ENCODE measurements around the gene BNC2.

DNA sequence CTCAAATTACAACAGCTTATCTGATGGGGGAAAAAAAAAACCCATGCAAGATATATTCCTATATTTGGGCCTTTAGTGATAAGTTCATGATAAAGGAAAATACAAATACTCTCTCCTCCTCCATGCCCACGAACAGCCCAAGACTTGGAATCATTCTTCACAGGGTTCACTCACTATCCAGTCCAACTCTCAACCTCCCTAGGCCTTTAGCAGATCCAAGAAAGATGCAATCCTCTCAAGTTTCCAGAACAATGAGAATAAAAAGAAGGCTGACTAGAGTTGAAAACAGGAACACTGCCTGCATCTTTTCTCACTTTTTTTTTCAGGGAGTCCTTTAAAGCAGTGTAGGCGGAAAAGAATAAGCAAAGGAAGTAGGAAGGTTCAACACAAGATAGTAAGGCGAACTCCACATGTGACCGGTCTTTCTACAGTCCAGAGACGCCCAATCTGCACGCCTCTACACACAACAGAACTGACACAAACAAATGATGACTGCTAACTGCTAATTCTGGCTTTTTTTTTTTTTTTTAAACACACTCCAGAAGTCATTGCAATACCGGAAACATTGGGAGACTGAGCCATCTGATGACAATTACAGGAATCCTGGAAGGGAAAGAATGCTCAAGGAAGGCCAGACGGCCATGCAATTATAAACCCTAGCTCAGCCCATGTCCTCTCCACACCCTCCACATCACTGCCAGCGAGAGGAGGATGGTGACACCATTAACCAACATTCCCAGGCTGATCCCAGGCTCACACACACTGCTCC, 75.4 kb downstream of the BNC2 start:
- TF ChIP-seq ZSCAN29 (CRISPR knock-in tag; conservative IDR thresholded peaks at IDR 0.05) (no peak), TBL1XR1 (IDR thresholded peaks at IDR 0.05; ENCODE audit: borderline replicate concordance, low read length, partially characterized antibody) (no peak), ETV5 (CRISPR knock-in tag; IDR thresholded peaks at IDR 0.05; ENCODE audit: borderline replicate concordance) (no peak), ZBTB8A (CRISPR knock-in tag; IDR thresholded peaks at IDR 0.05; ENCODE audit: borderline replicate concordance, low read depth) (no peak), RERE (CRISPR knock-in tag; IDR thresholded peaks at IDR 0.05; ENCODE audit: low read depth) (no peak), ZNF816 (CRISPR knock-in tag; IDR thresholded peaks at IDR 0.05; ENCODE audit: borderline replicate concordance) (no peak), YY1 (IDR thresholded peaks at IDR 0.05; ENCODE audit: insufficient read depth, insufficient replicate concordance, low read depth, low read length) (no peak), POLR2A (IDR thresholded peaks at IDR 0.05; ENCODE audit: insufficient read depth in 1 of 2, low read depth in 2 of 2, low read length in 2 of 2) (no peak)
- TF ChIP-seq, protein P1, sequence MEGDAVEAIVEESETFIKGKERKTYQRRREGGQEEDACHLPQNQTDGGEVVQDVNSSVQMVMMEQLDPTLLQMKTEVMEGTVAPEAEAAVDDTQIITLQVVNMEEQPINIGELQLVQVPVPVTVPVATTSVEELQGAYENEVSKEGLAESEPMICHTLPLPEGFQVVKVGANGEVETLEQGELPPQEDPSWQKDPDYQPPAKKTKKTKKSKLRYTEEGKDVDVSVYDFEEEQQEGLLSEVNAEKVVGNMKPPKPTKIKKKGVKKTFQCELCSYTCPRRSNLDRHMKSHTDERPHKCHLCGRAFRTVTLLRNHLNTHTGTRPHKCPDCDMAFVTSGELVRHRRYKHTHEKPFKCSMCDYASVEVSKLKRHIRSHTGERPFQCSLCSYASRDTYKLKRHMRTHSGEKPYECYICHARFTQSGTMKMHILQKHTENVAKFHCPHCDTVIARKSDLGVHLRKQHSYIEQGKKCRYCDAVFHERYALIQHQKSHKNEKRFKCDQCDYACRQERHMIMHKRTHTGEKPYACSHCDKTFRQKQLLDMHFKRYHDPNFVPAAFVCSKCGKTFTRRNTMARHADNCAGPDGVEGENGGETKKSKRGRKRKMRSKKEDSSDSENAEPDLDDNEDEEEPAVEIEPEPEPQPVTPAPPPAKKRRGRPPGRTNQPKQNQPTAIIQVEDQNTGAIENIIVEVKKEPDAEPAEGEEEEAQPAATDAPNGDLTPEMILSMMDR (CRISPR knock-in tag; IDR thresholded peaks at IDR 0.05), result no peak
- TF ChIP-seq, protein P2, sequence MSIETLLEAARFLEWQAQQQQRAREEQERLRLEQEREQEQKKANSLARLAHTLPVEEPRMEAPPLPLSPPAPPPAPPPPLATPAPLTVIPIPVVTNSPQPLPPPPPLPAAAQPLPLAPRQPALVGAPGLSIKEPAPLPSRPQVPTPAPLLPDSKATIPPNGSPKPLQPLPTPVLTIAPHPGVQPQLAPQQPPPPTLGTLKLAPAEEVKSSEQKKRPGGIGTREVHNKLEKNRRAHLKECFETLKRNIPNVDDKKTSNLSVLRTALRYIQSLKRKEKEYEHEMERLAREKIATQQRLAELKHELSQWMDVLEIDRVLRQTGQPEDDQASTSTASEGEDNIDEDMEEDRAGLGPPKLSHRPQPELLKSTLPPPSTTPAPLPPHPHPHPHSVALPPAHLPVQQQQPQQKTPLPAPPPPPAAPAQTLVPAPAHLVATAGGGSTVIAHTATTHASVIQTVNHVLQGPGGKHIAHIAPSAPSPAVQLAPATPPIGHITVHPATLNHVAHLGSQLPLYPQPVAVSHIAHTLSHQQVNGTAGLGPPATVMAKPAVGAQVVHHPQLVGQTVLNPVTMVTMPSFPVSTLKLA (IDR thresholded peaks at IDR 0.05), result no peak
